Measurements from ENCODE around the gene CCM2. TPM values are rescaled to one million over a fixed set of nuclear protein-coding genes. Genes with fewer than 3 reads are reported as not detected.

Gene CCM2
- total and polyA plus RNA-seq, 2 of the 8 experiments (the other 6 are each of a cell fraction or from before 2014, with no cell fraction given), result 31.6 to 41.2 TPM

DNA sequence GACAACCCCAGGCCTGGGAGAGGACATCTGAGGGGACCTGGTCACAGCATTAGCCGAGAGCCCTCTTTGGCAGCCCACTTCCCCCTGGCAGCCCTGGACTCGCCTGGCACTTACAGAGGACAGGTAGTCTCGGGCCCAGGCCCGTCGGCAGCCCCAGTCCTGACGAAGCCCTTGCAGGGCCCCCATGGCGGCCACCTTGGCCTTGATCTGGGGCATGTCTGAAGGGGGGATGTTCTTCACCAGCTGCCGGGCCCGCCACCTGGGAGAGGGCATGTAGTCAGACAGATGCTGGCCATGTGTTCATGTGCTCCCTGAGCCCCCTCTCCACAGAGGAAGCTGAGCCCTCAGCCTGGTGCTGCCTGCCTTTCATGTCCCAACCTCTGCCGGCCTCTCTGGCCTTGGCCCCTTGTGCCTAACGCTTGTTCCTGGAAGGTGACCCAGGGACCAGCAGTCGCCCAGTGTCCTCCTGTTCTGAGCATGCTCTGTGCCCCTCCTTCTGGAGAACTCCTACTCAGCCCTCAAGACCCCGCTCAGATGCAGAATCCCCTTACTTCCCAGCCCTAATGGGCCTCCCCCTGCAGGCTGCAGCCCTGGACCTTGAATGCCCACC lies 35.1 kb upstream of the CCM2 start:
- no peak overlapping the region for H2AFZ ChIP-seq (ENCODE audit: low read length)
- H2BK12ac ChIP-seq (ENCODE audit: low read depth, low read length), result no peak overlapping the region
- peaks cover 0 to 11% (median 4%) of the 10 kb centered on the region in 4 experiments; a peak in 5 of 7 replicates for H3K4me1 ChIP-seq (replicated peaks in 1 of 4; ENCODE audit: control insufficient read depth in 3 of 4, insufficient read depth in 4 of 4, low read length in 3 of 4)
- peak overlapping the region; percentile 66; the same call in 1 of the 2 replicates for H4K8ac ChIP-seq (ENCODE audit: extremely low read depth, insufficient read depth, low read length)
- no peaks in the 10 kb centered on the region for H3K36me3 ChIP-seq (ENCODE audit: control insufficient read depth in 2 of 4, insufficient read depth in 4 of 4, low read length in 3 of 4)
- no peaks in the 10 kb centered on the region for H3K79me1 ChIP-seq (ENCODE audit: low read depth, low read length)
- H3K14ac ChIP-seq (ENCODE audit: insufficient read length), result no peak overlapping the region
- FAIRE-seq (no peak), DNase-seq (ENCODE audit: low read depth in 1 of 2, low spot score in 2 of 2) (peak in 1 of 2 experiments; percentile 51)
- no peak overlapping the region for H2BK20ac ChIP-seq (ENCODE audit: low read length)
- no peaks in the 10 kb centered on the region for H3K9me3 ChIP-seq (ENCODE audit: insufficient read depth in 2 of 2, low read depth in 1 of 2, low read length in 1 of 2)
- H3K18ac ChIP-seq (ENCODE audit: extremely low read depth, low read length), result no peak overlapping the region
- H4K20me1 ChIP-seq (replicated peaks in 1 of 2; ENCODE audit: control insufficient read depth in 1 of 2, insufficient read depth in 2 of 2, low read length in 2 of 2), result no peaks in the 10 kb centered on the region
- H3K23me2 ChIP-seq (ENCODE audit: low read depth, low read length), result peaks cover 5% of the 10 kb centered on the region; the same call in 1 of the 2 replicates
- no peak overlapping the region for H2BK5ac ChIP-seq (ENCODE audit: low read depth, low read length)
- H3K79me2 ChIP-seq (ENCODE audit: control insufficient read depth in 1 of 2, insufficient read depth in 2 of 2, low read length in 2 of 2), result no peaks in the 10 kb centered on the region
- no peak overlapping the region for H4K5ac ChIP-seq (ENCODE audit: insufficient read length, low read depth, low read length)
- ChIA-PET CTCF (ENCODE audit: partially characterized antibody) (interaction anchor here (0.6 to 3.2 kb wide), 19 partner anchors 9 to 1080 kb away, joined by 3 to 33 read pairs (median 4); no protein-coding TSS in a partner anchor), POLR2A (ENCODE audit: partially characterized antibody) (interaction anchor here (0.8 to 17.9 kb wide), 7 partner anchors 8 to 160 kb away, joined by 3 to 327 read pairs (median 4); partner anchors contain the start of genes H2AZ2, MYO1G and TBRG4)
- H2BK120ac ChIP-seq (replicated peaks; ENCODE audit: low read depth, low read length), result no peak overlapping the region
- H3K23ac ChIP-seq (ENCODE audit: insufficient read length), result no peak overlapping the region
- H2BK15ac ChIP-seq (ENCODE audit: low read length), result no peak overlapping the region
- no peak overlapping the region for H3K56ac ChIP-seq (replicated peaks; ENCODE audit: insufficient read length, low read depth, low read length)
- 89% methylated on average over 13 of the region's 13 CpGs; no CpG with 5 or more reads in 1 of the 2 experiments for WGBS, 2 experiments (ENCODE audit: extremely low coverage in 1 of 2, insufficient coverage in 1 of 2, insufficient read length in 1 of 2, insufficient replicate concordance in 2 of 2, low coverage in 1 of 2, low lambda C conversion rate in 2 of 2, missing lambda C conversion rate in 1 of 2)
- H4K91ac ChIP-seq (replicated peaks; ENCODE audit: insufficient read length, low read length), result no peak overlapping the region
- H3K4ac ChIP-seq (replicated peaks; ENCODE audit: insufficient read length, low read depth, low read length), result no peak overlapping the region
- TF ChIP-seq RAD21 (IDR thresholded peaks at IDR 0.05 in 1 of 2, conservative IDR thresholded peaks at IDR 0.05 in 1 of 2; ENCODE audit: low read depth in 2 of 2, low read length in 2 of 2) (no peak), CEBPB (IDR thresholded peaks at IDR 0.05; ENCODE audit: low read depth, low read length) (no peak), FOSL1 (IDR thresholded peaks at IDR 0.05; ENCODE audit: insufficient read depth, low read depth, low read length) (no peak), EZH2 (IDR thresholded peaks at IDR 0.05; ENCODE audit: low read depth, low read length, severe bottlenecking) (no peak), POLR2A (IDR thresholded peaks at IDR 0.05; ENCODE audit: control extremely low read depth in 1 of 2, low read depth in 2 of 2, low read length in 2 of 2) (no peak), TCF12 (IDR thresholded peaks at IDR 0.05; ENCODE audit: low read depth, low read length) (no peak), CHD1 (IDR thresholded peaks at IDR 0.05; ENCODE audit: low read depth, low read length) (no peak), SIX5 (IDR thresholded peaks at IDR 0.05; ENCODE audit: low read depth, low read length) (no peak), SAP30 (IDR thresholded peaks at IDR 0.05; ENCODE audit: insufficient read depth, insufficient replicate concordance, low read length) (no peak)
- TF ChIP-seq, protein P1, sequence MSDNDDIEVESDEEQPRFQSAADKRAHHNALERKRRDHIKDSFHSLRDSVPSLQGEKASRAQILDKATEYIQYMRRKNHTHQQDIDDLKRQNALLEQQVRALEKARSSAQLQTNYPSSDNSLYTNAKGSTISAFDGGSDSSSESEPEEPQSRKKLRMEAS (IDR thresholded peaks at IDR 0.05), result no peak
- no peak overlapping the region for H3K4me2 ChIP-seq (ENCODE audit: insufficient read depth in 1 of 2, low read depth in 2 of 2, low read length in 2 of 2)
- H3K4me3 ChIP-seq (ENCODE audit: extremely low read depth in 1 of 4, insufficient read depth in 2 of 4, low read depth in 3 of 4, low read length in 4 of 4), result no peak overlapping the region
- H3K27me3 ChIP-seq (replicated peaks in 1 of 4; ENCODE audit: control insufficient read depth in 3 of 4, extremely low read depth in 1 of 4, insufficient read depth in 3 of 4, low read length in 3 of 4), result peaks cover 10 to 35% (median 22%) of the 10 kb centered on the region in 4 experiments; a peak in 6 of 7 replicates
- H2AK5ac ChIP-seq (ENCODE audit: low read depth, low read length), result 0 out of 2 replicates have a peak overlapping the region, but pooled peaks have one; percentile 39
- no peak overlapping the region for H3K27ac ChIP-seq (ENCODE audit: low read depth, low read length)
- H3K9ac ChIP-seq (replicated peaks in 1 of 4; ENCODE audit: extremely low read depth in 1 of 4, low read depth in 3 of 4, low read length in 3 of 4), result no peak overlapping the region

Measured in H1 (cell line).